ENCODE data around the gene CASK.

Gene CASK

GRCh38 chrX:41561045-41561444 is 362.3 kb downstream of the CASK start:
- peak overlapping the region in 9 of 11 experiments; percentile 46 to 80 (median 68); a peak in 16 of 22 replicates for H3K27ac ChIP-seq
- H3K4me3 ChIP-seq: no peak overlapping the region
- peaks cover 91 to 100% (median 100%) of the 10 kb centered on the region in 11 experiments for H3K27me3 ChIP-seq
- peaks cover 0 to 17% (median 0%) of the 10 kb centered on the region in 11 experiments; a peak in 3 of 22 replicates for H4K20me1 ChIP-seq
- H3K9ac ChIP-seq: peak overlapping the region in 2 of 11 experiments; percentile 34 to 44; a peak in 2 of 22 replicates
- H3K4me2 ChIP-seq: peak overlapping the region in 8 of 11 experiments; percentile 20 to 77 (median 60); a peak in 14 of 22 replicates
- H3K36me3 ChIP-seq: no peaks in the 10 kb centered on the region; a peak in 1 of 22 replicates
- no peak for TF ChIP-seq Cebpa-rat (IDR thresholded peaks at IDR 0.05)
- H3K4me1 ChIP-seq: peaks cover 5 to 58% (median 36%) of the 10 kb centered on the region in 10 experiments; a peak in 18 of 20 replicates
- H3K9me3 ChIP-seq (replicated peaks in 1 of 11): no peaks in the 10 kb centered on the region

GRCh38 chrX:41559235-41560052 is 363.9 kb downstream of the CASK start:
- Histone ChIP-seq H3K9me3 (replicated peaks in 1 of 11) (no peaks in the 10 kb centered on the region), H3K4me1 (peaks cover 5 to 58% (median 36%) of the 10 kb centered on the region in 10 experiments; a peak in 18 of 20 replicates), H3K4me2 (peak overlapping the region in 9 of 11 experiments; percentile 18 to 77 (median 54); a peak in 17 of 22 replicates), H3K4me3 (peak overlapping the region in 1 of 10 experiments; percentile 6; a peak in 1 of 20 replicates), H3K9ac (peak overlapping the region in 9 of 11 experiments; percentile 6 to 57 (median 41); a peak in 12 of 22 replicates), H3K36me3 (no peaks in the 10 kb centered on the region; a peak in 1 of 22 replicates), H3K27me3 (peaks cover 92 to 100% (median 99%) of the 10 kb centered on the region in 11 experiments), H4K20me1 (peaks cover 0 to 17% (median 0%) of the 10 kb centered on the region in 11 experiments; a peak in 4 of 22 replicates), H3K27ac (peak overlapping the region; percentile 18 to 80 (median 66); a peak in 20 of 22 replicates)
- TF ChIP-seq Cebpa-rat (IDR thresholded peaks at IDR 0.05): 0 out of 22 replicates have a peak, but pooled peaks of 1 of the 11 experiments have one; percentile 9

GRCh38 chrX:41558531-41558930 is 364.8 kb downstream of the CASK start:
- Histone ChIP-seq H3K27me3 (peaks cover 92 to 100% (median 99%) of the 10 kb centered on the region in 11 experiments), H4K20me1 (peaks cover 0 to 17% (median 0%) of the 10 kb centered on the region in 11 experiments; a peak in 4 of 22 replicates), H3K36me3 (no peaks in the 10 kb centered on the region; a peak in 1 of 22 replicates), H3K9ac (peak overlapping the region in 6 of 11 experiments; percentile 4 to 57 (median 19); a peak in 3 of 22 replicates), H3K4me3 (no peak overlapping the region), H3K4me2 (peak overlapping the region in 6 of 11 experiments; percentile 37 to 77 (median 60); a peak in 11 of 22 replicates), H3K9me3 (replicated peaks in 1 of 11) (no peaks in the 10 kb centered on the region), H3K27ac (peak overlapping the region in 10 of 11 experiments; percentile 22 to 80 (median 67); a peak in 16 of 22 replicates), H3K4me1 (peaks cover 5 to 58% (median 36%) of the 10 kb centered on the region in 10 experiments; a peak in 18 of 20 replicates)
- TF ChIP-seq Cebpa-rat (IDR thresholded peaks at IDR 0.05): no peak

GRCh38 chrX:41556958-41557357 is 366.4 kb downstream of the CASK start:
- Histone ChIP-seq H3K9ac (no peak overlapping the region), H3K27me3 (peaks cover 92 to 100% (median 99%) of the 10 kb centered on the region in 11 experiments), H3K36me3 (0 out of 22 replicates have a peak, but pooled peaks cover 0 to 7% (median 0%) of the 10 kb centered on the region in 11 experiments), H4K20me1 (peaks cover 0 to 17% (median 0%) of the 10 kb centered on the region in 11 experiments; a peak in 5 of 22 replicates), H3K4me3 (no peak overlapping the region), H3K9me3 (replicated peaks in 1 of 11) (no peaks in the 10 kb centered on the region), H3K27ac (no peak overlapping the region), H3K4me1 (peaks cover 5 to 54% (median 36%) of the 10 kb centered on the region in 10 experiments; a peak in 18 of 20 replicates), H3K4me2 (peak overlapping the region in 7 of 11 experiments; percentile 10 to 50 (median 24); a peak in 9 of 22 replicates)
- no peak for TF ChIP-seq Cebpa-rat (IDR thresholded peaks at IDR 0.05)

- Histone ChIP-seq H3K4me1 (peaks cover 5 to 22% (median 9%) of the 10 kb centered on the region in 10 experiments; a peak in 16 of 20 replicates), H3K27me3 (peaks cover 94 to 100% (median 98%) of the 10 kb centered on the region in 11 experiments), H3K4me3 (no peak overlapping the region), H3K9ac (no peak overlapping the region), H3K9me3 (replicated peaks in 1 of 11) (no peaks in the 10 kb centered on the region), H3K27ac (no peak overlapping the region), H3K36me3 (0 out of 22 replicates have a peak, but pooled peaks cover 0 to 8% (median 0%) of the 10 kb centered on the region in 11 experiments), H4K20me1 (peaks cover 0 to 10% (median 0%) of the 10 kb centered on the region in 11 experiments; a peak in 3 of 22 replicates), H3K4me2 (no peak overlapping the region)
- no peak for TF ChIP-seq Cebpa-rat (IDR thresholded peaks at IDR 0.05)
These were observed 369.7 kb downstream of the CASK start for GRCh38 chrX:41553688-41554087.

GRCh38 chrX:41548411-41548810 is 374.9 kb downstream of the CASK start:
- no peak overlapping the region for H3K9ac ChIP-seq
- TF ChIP-seq Cebpa-rat (IDR thresholded peaks at IDR 0.05): no peak
- peaks cover 73 to 100% (median 96%) of the 10 kb centered on the region in 11 experiments for H3K27me3 ChIP-seq
- peaks cover 0 to 9% (median 0%) of the 10 kb centered on the region in 11 experiments; a peak in 2 of 22 replicates for H3K9me3 ChIP-seq (replicated peaks in 1 of 11)
- H3K4me2 ChIP-seq: no peak overlapping the region
- peaks cover 0 to 3% (median 0%) of the 10 kb centered on the region in 11 experiments; a peak in 3 of 22 replicates for H4K20me1 ChIP-seq
- H3K4me1 ChIP-seq: no peaks in the 10 kb centered on the region
- H3K36me3 ChIP-seq: 0 out of 22 replicates have a peak, but pooled peaks cover 0 to 8% (median 0%) of the 10 kb centered on the region in 11 experiments
- H3K4me3 ChIP-seq: no peak overlapping the region
- H3K27ac ChIP-seq: no peak overlapping the region

- Histone ChIP-seq H3K9ac (no peak overlapping the region), H3K27ac (no peak overlapping the region), H3K36me3 (peaks cover 0 to 19% (median 0%) of the 10 kb centered on the region in 11 experiments; a peak in 3 of 22 replicates), H3K27me3 (peaks cover 59 to 100% (median 94%) of the 10 kb centered on the region in 11 experiments), H3K9me3 (replicated peaks in 1 of 11) (peaks cover 0 to 9% (median 0%) of the 10 kb centered on the region in 11 experiments; a peak in 2 of 22 replicates), H3K4me2 (no peak overlapping the region), H4K20me1 (no peaks in the 10 kb centered on the region; a peak in 2 of 22 replicates), H3K4me3 (no peak overlapping the region), H3K4me1 (no peaks in the 10 kb centered on the region)
- TF ChIP-seq Cebpa-rat (IDR thresholded peaks at IDR 0.05): no peak
These were observed 379.7 kb downstream of the CASK start for GRCh38 chrX:41543668-41544067.

GRCh38 chrX:41543025-41543424 is 380.3 kb downstream of the CASK start:
- Histone ChIP-seq H3K9me3 (replicated peaks in 1 of 11) (peaks cover 0 to 9% (median 0%) of the 10 kb centered on the region in 11 experiments; a peak in 2 of 22 replicates), H3K4me2 (no peak overlapping the region), H3K4me3 (no peak overlapping the region), H4K20me1 (no peaks in the 10 kb centered on the region; a peak in 2 of 22 replicates), H3K4me1 (no peaks in the 10 kb centered on the region), H3K27me3 (peaks cover 59 to 100% (median 94%) of the 10 kb centered on the region in 11 experiments), H3K27ac (no peak overlapping the region), H3K9ac (no peak overlapping the region), H3K36me3 (peaks cover 0 to 19% (median 0%) of the 10 kb centered on the region in 11 experiments; a peak in 3 of 22 replicates)
- no peak for TF ChIP-seq Cebpa-rat (IDR thresholded peaks at IDR 0.05)
